ENCODE measurements around the gene TMEM127.

Gene TMEM127

DNA sequence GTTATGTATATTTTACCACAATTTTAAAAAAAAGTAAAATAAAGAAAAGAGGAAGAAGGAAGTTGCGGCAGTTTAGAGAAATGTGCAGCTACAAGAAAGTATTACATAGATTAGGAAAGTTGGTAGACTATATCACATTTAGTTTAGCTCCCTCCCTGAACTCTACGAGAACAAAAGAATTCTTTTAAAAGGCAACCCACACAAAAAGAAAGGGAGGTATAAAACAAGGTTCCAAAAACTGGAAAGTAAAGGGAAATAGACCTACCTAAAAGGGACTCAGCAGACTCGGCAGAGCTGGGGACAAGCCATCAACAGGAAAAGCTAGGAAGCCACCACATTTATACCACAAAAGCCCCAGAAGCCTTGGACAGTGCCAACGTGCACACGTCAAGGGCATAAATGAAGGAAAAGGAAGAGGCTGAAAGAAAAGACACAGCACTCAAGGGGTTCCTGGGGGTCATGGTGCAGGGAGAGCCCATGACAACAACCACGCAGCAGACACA is 9.1 kb downstream of the TMEM127 start:
- TF ChIP-seq TAF1 (IDR thresholded peaks at IDR 0.05; ENCODE audit: borderline replicate concordance, insufficient read depth, low read length) (no peak), POLR2AphosphoS5 (IDR thresholded peaks at IDR 0.05; ENCODE audit: low read depth, low read length) (no peak), SIN3A (IDR thresholded peaks at IDR 0.05; ENCODE audit: borderline replicate concordance, insufficient read depth, low read length) (no peak), FOXP2 (optimal IDR thresholded peaks at IDR 0.05; ENCODE audit: borderline replicate concordance, extremely low read depth, extremely low read length, insufficient read depth) (no peak)

DNA sequence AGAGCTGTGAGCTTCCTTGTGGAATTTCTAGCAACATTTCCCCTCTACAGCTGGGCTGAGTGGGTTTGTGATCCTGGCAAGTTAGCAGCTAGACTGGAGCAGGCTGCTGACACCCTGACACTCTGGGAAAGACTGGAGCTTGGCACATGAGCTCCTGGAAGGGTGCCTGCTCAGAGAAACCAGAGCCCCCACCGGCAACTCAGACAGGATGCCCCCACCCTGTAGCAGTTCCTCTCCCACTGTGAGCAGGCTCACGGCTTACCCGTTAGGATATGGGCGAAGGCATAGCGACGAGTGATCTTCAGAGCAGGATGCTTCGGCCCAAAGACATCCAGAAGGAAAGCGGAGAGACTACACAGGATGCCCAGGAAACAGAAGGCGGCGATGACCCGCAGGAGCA is 11.2 kb downstream of the TMEM127 start:
- TF ChIP-seq SIN3A (IDR thresholded peaks at IDR 0.05; ENCODE audit: borderline replicate concordance, insufficient read depth, low read length) (no peak), POLR2AphosphoS5 (IDR thresholded peaks at IDR 0.05; ENCODE audit: low read depth, low read length) (no peak), FOXP2 (optimal IDR thresholded peaks at IDR 0.05; ENCODE audit: borderline replicate concordance, extremely low read depth, extremely low read length, insufficient read depth) (no peak)

DNA sequence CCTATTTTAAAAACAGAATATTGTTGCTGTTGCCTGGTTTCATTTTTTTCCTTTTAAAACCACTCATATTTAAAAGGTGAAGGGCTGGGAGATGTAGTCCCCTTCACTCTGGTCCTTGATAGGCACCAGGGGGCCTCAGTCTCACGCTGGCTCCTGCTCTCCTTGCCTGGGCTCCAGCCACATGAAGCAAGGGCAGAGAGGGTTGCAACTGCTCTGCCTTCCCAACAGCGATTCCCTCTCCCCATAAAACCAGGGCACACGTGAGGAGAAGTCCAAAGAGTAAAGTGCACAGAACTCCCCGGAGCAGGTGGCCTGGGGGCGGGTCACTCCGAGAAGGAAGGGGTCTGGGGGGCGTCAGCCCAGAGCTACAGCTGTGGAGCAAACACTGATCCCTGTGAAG is 12.8 kb downstream of the TMEM127 start:
- TF ChIP-seq SIN3A (IDR thresholded peaks at IDR 0.05; ENCODE audit: borderline replicate concordance, insufficient read depth, low read length) (no peak), FOXP2 (optimal IDR thresholded peaks at IDR 0.05; ENCODE audit: borderline replicate concordance, extremely low read depth, extremely low read length, insufficient read depth) (no peak), TAF1 (IDR thresholded peaks at IDR 0.05; ENCODE audit: borderline replicate concordance, insufficient read depth, low read length) (no peak), POLR2AphosphoS5 (IDR thresholded peaks at IDR 0.05; ENCODE audit: low read depth, low read length) (no peak)
- TF ChIP-seq, protein P1, sequence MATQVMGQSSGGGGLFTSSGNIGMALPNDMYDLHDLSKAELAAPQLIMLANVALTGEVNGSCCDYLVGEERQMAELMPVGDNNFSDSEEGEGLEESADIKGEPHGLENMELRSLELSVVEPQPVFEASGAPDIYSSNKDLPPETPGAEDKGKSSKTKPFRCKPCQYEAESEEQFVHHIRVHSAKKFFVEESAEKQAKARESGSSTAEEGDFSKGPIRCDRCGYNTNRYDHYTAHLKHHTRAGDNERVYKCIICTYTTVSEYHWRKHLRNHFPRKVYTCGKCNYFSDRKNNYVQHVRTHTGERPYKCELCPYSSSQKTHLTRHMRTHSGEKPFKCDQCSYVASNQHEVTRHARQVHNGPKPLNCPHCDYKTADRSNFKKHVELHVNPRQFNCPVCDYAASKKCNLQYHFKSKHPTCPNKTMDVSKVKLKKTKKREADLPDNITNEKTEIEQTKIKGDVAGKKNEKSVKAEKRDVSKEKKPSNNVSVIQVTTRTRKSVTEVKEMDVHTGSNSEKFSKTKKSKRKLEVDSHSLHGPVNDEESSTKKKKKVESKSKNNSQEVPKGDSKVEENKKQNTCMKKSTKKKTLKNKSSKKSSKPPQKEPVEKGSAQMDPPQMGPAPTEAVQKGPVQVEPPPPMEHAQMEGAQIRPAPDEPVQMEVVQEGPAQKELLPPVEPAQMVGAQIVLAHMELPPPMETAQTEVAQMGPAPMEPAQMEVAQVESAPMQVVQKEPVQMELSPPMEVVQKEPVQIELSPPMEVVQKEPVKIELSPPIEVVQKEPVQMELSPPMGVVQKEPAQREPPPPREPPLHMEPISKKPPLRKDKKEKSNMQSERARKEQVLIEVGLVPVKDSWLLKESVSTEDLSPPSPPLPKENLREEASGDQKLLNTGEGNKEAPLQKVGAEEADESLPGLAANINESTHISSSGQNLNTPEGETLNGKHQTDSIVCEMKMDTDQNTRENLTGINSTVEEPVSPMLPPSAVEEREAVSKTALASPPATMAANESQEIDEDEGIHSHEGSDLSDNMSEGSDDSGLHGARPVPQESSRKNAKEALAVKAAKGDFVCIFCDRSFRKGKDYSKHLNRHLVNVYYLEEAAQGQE (IDR thresholded peaks at IDR 0.05; ENCODE audit: insufficient read depth in 1 of 2, low read depth in 2 of 2, low read length in 2 of 2): no peak

DNA sequence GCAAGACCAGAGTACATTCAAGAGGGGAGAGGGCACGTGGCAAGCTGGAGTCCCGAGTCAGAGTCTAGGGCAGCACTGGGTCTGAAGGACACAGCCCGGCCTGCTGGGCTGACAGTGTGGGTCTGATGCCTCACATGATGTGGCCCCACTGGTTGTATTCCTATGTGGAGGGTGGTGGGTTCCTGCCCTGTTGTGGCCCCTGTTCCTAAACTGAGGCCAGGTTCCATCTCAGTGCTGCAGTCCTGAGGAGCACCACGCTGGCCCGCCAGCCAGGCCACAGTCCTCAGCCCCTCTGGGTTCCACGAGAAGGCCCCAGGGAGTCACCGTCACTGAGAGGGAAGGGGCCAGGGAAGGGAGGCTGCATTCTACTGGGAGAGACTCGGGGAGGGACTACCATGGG is 13.3 kb downstream of the TMEM127 start:
- no peak for TF ChIP-seq POLR2AphosphoS5 (IDR thresholded peaks at IDR 0.05; ENCODE audit: low read depth, low read length)

DNA sequence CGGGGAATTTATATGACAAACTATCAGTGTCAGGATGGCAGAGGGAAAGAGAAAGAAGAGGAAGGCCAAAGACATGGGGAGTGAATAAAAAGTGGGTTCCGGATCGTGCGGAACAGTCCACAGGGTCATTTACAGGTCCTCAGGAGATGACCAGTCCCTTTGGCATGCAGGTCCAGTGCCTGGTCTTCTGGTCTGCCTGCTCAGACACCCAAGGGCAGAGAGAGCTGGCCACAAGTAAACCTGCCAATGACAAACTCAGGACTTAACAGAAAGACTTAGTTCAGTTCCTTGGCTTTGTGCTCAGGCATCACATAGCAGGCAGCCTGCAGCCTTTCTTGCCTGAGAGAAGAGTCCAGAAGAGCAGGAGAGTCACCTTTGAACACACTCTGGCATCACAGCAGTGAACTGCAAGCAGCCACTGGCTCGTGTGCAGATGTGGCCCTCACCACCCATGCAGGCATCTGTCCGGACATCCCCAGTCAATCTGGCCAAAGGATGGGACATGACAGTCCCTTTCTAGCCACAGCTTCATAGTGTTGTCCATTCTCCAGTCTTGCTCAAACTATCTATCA is 14.0 kb downstream of the TMEM127 start:
- TF ChIP-seq POLR2AphosphoS5 (IDR thresholded peaks at IDR 0.05; ENCODE audit: low read depth, low read length) (no peak), FOXP2 (optimal IDR thresholded peaks at IDR 0.05; ENCODE audit: borderline replicate concordance, extremely low read depth, extremely low read length, insufficient read depth) (no peak), SIN3A (IDR thresholded peaks at IDR 0.05; ENCODE audit: borderline replicate concordance, insufficient read depth, low read length) (no peak)
- TF ChIP-seq, protein P1 (IDR thresholded peaks at IDR 0.05; ENCODE audit: insufficient read depth in 1 of 2, low read depth in 2 of 2, low read length in 2 of 2): no peak

DNA sequence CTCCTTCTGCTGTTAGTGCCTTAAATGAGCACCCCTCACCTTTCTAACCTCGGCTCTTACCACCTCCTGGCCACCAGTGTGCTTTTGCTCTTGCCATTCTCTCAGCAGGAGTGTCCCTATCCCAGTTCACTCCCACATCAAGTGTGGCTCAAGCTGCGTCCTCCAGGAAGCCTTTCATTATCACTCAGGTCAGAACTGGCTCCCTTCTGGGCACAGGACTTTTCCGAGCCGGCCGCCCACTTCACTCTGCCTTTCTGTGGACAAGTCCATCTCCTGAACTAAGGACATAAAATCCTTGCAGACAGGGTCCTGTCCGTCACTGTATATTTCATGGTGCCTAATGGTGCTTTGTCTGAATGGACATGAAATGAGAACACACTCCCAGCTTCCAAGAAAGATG is 15.6 kb downstream of the TMEM127 start:
- TF ChIP-seq, protein P1 (IDR thresholded peaks at IDR 0.05; ENCODE audit: insufficient read depth in 1 of 2, low read depth in 2 of 2, low read length in 2 of 2): no peak
- TF ChIP-seq POLR2AphosphoS5 (IDR thresholded peaks at IDR 0.05; ENCODE audit: low read depth, low read length) (no peak), TAF1 (IDR thresholded peaks at IDR 0.05; ENCODE audit: borderline replicate concordance, insufficient read depth, low read length) (no peak), FOXP2 (optimal IDR thresholded peaks at IDR 0.05; ENCODE audit: borderline replicate concordance, extremely low read depth, extremely low read length, insufficient read depth) (no peak)

DNA sequence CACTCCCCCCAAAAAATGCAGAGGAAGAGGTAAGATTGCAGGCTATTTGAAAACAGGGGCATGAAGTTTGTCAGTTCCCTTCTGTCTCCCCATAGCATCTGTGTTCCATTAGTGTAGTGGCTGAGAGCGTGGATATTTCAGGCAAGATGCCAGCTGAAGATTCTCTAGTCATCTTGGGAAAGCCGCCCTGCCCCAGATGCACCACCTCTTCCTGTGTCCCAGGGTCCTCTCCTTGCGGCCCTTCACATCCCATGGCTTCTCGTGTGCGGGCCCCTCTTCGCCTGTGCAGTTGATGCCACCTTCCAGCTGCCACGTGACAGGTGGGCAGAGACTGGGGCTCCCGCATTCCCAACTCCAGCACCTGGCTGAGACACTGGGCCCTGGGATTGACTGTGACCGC is 16.1 kb downstream of the TMEM127 start:
- TF ChIP-seq FOXP2 (optimal IDR thresholded peaks at IDR 0.05; ENCODE audit: borderline replicate concordance, extremely low read depth, extremely low read length, insufficient read depth) (no peak), POLR2AphosphoS5 (IDR thresholded peaks at IDR 0.05; ENCODE audit: low read depth, low read length) (peak; percentile 22; the same call in 1 of the 2 replicates)

All from PFSK-1 (cell line).